Hematopoietic multipotent progenitor cell treated with erythropoietin and hydrocortisone succinate and interleukin-3 and kit ligand, for 8 days (in vitro differentiated cells): Measurements from ENCODE around the gene CCM2.

ENCODE experiments used
- DNase-seq: peaks from one replicate; pipeline ENCODE4 v3.0.0-alpha.2; 2015

The CCM2 gene

DNA sequence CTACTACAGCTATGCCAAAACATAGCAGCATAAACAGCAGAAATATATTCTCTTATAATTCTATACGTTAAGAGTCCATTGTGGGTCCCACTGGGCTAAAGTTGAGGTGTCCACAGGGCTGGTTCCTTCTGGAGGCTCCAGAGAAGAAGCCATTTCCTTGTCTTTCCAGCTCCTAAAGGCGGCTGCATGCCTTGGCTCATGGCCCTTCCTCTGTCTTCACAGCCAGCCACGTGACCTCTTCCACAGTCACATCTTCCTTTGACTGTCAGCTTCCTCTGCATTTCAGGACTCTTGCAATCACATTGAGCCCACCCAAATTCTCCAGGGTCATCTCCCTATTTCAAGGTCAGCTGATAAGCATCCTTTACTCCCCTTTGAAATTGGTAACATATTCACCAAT is 71.5 kb downstream of the CCM2 start:
- DNase-seq, result no peak

GRCh38 chr7:45072131-45073030 is 72.4 kb downstream of the CCM2 start:
- no peak for DNase-seq

DNA sequence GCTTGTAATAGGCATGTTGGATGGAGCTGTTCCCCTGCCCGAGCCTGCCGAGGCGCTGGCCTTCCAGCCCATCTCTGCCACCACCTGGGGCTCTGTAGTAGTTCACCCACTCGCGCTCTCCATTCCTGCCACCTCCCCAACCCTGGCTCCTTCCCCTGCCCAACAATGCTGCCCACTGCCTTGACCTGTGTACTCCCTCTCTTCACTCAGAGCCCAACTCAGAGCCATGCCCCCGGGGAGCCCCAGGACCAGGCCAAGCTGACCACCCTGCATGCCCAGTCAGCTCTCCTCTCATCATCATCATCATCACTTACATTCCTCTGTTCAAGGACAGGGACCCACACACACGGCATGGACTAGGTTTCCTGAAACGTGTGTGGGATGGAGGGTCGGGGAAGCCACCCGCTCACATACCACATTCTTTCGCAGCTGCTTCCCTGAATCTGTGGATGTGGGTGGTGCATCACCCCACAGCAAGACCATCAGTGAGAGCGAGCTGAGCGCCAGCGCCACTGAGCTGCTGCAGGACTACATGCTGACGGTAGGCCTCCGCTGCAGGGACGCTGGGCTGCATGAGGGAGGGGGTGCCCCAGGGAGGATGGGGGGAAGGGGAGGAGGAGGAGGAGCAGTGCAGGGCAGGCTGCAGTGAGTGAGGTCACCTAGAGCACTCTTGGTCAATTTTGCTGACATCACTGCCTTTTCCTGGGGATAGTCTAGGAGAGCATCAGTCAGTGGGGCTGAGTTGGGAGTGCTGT is 73.2 kb downstream of the CCM2 start:
- no peak for DNase-seq

DNA sequence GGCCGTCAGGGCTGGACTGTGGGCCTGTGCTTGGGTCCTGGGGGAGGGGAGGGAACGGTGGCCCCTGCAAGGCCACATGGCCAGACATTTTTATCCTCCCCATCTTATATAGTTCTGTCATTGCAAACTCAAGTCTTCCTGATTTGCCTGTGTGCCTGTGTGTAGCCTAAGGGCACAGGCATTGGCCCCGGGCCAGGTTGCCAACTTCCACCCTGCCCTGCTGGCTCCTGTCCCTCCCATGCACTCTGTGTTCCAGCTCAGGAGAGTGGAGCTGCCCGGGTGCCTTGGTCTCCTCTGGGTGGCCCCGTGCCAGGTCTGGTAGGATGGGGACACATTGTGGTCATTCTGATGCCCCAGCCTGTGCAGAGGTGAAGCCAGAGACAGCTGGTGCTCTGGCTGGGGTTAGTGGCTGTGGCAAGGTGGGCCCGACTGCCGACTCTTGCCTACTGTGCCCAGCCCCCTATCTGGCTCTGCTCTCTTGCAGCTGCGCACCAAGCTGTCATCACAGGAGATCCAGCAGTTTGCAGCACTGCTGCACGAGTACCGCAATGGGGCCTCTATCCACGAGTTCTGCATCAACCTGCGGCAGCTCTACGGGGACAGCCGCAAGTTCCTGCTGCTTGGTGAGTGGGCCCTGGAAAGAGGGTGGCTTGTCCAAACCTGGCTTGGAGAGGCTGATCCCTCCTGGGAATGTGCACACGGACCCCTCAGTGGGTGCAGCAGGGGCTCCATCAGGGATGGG is 74.0 kb downstream of the CCM2 start:
- DNase-seq, result no peak

DNA sequence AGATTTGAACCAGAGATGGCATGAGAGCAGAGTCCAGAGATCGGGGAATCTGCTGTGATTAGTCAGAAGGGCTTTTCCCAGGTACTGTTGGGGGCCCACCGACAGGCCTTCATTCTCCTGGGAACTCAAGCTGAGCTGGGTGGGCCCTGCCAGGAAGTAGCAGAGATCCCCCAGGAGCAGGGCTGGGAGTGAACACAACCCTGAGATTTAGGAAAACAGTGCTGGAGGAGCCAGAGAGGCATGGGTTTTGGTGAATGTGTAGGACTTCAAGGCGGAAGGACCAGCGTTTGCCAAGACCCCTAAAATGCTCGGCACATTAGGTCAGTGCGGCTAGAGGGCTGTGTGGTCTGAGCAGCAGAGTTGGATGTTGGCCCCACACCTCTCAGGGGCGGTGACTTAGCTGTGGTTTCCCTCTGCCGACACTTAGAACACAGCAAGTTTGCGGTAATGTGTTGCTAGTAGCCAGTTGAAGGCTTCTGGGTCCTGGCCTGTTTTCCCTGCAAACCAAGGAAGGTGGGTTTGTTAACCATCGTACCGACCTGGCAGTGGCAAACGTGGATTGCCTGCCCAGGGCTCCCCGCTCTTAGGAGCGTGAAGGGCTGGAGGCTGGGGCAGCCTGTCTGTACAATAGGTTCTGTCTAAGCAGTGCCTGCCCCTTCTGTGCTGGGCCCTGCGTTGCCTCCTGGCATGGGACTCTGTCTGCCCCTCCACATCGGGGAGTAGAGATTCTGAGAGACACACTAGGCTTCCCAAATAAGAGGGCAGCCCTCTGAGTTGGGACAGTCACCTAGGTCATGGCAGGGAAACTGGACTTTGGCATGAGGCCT is 74.7 kb downstream of the CCM2 start:
- DNase-seq, result no peak

DNA sequence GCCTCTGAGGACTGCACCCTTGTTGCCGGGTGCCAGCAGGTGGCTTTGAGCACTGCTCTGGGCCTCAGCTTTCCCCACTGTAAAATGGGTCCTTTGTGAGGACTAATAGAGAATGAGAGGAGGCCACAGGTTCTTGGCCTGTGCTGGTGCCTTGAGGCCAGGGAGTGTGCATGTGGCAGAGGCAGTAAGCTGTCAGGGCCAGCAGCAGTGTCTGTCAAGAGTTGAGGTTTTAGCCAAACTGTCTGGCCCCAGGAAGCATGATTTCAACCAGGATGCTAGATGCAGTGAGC is 75.3 kb downstream of the CCM2 start:
- no peak for DNase-seq

DNA sequence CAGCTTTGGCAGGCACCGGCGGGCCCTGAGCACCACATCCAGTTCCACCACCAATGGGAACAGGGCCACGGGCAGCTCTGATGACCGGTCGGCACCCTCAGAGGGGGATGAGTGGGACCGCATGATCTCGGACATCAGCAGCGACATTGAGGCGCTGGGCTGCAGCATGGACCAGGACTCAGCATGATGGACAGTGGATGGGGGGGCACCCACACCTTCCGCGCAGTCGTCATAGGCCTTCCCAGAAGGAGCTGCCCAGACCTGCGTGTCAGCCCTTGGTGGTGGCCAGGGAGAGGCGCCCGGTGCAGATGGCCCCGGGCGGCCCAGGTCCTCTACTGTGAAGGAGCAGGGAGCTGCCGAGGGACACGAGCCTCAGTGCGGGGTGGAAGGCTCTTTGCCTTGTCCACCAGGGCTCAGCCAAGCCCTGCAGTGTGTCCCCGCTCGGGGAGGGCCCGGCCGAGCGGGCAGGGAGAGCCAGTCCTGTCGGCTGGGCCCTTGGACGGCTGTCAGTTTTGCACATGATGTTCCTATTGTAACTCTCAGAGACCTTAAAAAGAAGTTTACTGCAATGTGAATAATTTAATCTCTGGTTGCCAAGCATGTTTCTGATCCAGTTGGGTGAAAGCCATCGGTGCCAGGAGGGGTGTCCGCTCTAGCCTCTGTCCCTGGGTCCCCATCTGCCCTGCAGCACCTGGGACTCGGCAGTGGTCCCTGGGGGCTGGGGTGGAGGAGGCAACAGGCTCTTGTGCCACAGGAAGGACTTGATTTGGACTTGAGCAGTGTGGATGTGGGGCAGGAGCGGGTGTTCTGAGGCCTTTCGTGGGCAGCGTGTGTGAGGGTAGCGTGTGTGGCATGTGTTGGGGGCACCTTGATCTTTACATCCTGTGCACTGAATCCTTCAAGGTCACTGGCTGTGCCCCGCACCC is 76.1 kb downstream of the CCM2 start:
- DNase-seq, result no peak

DNA sequence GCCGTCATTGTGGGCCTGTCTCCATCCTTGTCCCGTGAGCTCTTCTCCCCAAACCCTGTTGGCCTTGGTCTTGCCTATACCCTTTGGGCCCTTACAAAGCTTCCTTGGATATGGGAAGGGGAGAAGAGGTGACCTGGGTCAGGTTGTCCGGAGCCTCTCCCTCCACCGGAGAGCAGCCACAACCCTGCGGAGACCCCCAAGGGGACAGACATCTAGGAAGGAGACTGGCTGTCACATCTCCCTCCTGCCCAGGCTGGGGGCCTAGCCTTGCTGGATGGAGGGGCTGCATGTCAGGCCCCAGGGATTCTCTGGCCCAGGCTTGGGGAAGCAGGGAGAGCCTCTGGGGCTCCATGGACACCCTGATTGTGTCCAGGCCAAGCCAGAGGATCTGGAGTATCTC is 76.9 kb downstream of the CCM2 start:
- no peak for DNase-seq

DNA sequence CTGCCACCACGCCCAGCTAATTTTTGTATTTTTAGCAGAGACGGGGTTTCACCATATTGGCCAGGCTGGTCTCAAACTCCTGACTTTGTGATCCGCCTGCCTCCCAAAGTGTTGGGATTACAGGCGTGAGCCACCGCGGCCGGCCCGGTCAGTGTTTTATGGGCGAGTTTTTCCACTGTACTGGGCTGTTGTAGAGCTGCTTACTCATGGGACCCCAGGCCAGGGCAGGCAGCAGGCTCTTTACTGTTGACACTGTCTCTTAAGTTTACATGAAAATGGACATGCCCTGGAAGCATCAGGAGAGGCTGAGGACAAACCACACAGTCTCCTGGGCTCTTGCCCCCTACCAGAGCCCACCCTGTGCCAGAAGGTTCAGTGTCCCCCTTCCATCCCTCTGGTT is 77.6 kb downstream of the CCM2 start:
- no peak for DNase-seq

DNA sequence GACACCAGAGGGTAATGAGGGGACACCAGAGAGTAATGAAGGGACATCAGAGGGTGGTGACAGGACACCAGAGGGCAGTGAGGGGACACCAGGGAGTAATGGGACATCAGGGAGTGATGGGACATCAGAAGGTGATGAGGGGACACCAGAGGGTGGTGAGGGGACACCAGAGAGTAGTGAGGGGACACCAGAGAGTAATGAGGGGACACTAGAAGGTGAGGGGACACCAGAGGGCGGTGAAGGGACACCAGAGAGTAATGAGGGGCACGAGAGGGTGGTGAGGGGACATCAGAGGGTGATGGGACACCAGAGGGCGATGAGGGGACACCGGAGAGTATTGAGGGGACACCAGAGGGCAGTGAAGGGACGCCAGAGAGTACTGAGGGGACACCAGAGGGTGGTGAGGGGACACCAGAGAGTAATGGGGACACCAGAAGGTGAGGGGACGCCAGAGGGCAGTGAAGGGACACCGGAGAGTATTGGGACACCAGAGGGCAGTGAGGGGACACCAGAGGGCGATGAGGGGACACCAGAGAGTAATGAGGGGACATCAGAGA is 78.2 kb downstream of the CCM2 start:
- DNase-seq, result no peak

GRCh38 chr7:45080265-45080957 is 80.4 kb downstream of the CCM2 start:
- no peak for DNase-seq

DNA sequence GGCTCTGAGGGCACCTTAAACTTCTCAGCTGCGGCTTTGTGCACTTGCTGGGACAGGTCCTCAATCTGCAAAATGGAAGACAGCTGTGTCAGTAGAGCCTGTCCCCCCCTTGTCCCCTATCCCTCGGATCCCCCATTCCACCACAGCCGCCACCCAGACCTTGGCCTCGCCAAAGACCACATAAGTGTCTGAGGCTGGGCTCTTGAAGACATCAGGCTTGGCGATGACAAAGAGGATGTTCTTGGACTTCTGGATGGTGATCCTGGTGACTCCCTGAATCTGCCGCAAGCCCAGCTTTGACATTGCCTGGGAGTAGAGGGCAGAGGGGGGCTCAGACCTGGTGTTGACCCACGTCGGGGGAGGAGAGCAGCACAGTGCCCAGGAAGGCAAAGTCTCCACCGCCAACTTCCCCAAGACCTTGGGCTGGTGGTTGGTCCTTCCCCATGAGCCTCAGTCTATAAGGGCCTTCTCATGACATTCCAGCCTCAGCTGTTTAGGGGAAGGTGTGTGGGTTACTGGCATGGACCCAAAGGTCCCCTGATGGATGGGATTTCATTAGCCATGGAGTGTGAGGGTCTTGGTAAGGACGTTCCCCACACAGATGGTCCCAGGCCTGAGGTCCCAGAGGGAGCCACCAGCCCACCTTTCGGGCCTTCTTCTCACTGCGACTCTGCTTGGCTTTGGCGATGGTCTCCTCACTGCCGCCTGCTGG is 81.1 kb downstream of the CCM2 start:
- DNase-seq, result no peak

- no peak for DNase-seq
These were observed 81.6 kb downstream of the CCM2 start for GRCh38 chr7:45081670-45081974.

GRCh38 chr7:45082031-45082830 is 82.2 kb downstream of the CCM2 start:
- DNase-seq, result no peak

- no peak for DNase-seq
These were observed 82.9 kb downstream of the CCM2 start for GRCh38 chr7:45082831-45083331.

GRCh38 chr7:45084336-45084735 is 84.3 kb downstream of the CCM2 start:
- no peak for DNase-seq

- DNase-seq, result no peak
These were observed 85.1 kb downstream of the CCM2 start for GRCh38 chr7:45084901-45085618.

GRCh38 chr7:45085619-45086200 is 85.7 kb downstream of the CCM2 start:
- no peak for DNase-seq
